G401.6 (cell line): ENCODE data around the gene SDS.

ENCODE experiments used
- FAIRE-seq: peaks from 2 replicates; lab custom pipeline; 2012; peaks lifted over from hg19 to GRCh38; lab: Jason Lieb, UNC

SDS gene

DNA sequence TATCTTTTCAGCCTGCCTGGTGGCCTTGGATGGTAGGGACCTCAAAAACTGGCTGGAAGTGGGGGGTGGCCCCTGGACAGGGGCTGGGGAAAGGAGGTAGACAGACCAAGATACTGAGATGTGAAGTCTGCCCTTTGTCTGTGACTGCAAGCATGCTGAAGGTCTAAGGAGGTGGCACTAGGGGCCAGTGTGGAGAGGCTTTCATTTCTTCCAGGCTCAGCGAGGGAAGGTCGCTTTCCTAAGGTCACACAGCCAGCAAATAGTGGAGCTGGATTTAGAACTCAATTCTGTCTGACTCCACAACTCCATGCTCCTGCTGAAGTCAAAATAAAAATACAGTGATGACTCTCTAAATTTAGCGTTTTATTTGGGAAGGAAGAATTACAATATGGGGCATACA lies 56.6 kb downstream of the SDS start:
- no peak for FAIRE-seq

DNA sequence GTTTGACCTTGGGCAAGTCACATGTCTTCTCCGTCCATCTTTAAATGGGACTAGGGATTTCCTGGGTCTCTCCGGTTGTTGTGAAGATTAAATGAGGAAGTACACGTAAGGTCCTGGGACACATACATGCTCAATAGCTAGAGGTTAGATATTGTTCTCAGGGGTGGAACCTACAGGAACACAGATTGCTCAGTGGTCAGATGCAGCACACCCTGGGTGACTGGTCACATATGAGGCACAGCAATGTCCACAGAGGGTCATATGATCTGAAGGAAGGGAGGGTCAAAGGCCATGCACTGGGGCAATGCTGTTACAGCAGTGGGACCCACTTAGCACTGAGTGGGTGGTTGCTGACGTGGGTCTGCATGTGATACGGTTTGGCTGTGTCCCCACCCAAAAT lies 57.3 kb downstream of the SDS start:
- FAIRE-seq: no peak

DNA sequence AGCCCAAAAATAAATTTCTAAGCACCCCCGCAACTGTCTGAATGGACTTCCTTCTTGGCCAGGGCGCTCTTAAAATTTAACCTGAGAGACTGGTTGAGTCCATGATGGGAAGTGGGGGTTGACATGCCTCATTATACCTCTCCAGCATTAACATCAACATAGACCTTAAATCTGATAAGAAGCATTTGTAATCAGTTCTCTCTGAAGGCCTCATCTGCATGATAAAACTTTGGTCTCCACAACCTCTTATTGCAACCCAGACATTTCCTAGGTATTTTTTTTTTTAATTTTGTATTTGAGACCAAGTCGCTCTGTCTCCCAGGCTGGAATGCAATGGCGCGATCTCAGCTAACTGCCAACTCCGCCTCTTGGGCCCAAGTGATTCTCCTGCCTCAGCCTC lies 58.4 kb downstream of the SDS start:
- FAIRE-seq: no peak
